DOHH2 (cell line): ENCODE results near the gene FADS3.

ENCODE experiments used
- CTCF ChIP-seq: fragments of 200-600 bp; sonication (generic); IDR thresholded peaks from one replicate; pipeline ENCODE4 v1.5.1; 2014; ENCODE audit warnings: antibody characterized with exemption, mild to moderate bottlenecking, low read depth, low read length; ENCODE audit not compliant: poor library complexity, severe bottlenecking
- EZH2phosphoT487 ChIP-seq: fragments of 200-600 bp; sonication (generic); IDR thresholded peaks from 2 replicates; pipeline ENCODE4 v1.6.1; 2017; ENCODE audit warnings: borderline replicate concordance, mild to moderate bottlenecking, antibody characterized with exemption, low read length, moderate library complexity, mixed read lengths

GRCh38 chr11:61861634-61862033 lies 29.7 kb downstream of the FADS3 start:
- TF ChIP-seq CTCF: no peak
- no peak for TF ChIP-seq EZH2phosphoT487
